MM.1S (cell line): Measurements from ENCODE around the gene PPP1R13B.

ENCODE experiments used
- DNase-seq: peaks from one replicate; pipeline ENCODE4 v3.0.0-alpha.2; 2015
- H2AFZ ChIP-seq: fragments of 300-600 bp; sonication (generic); 2 replicates; pipeline ENCODE4 v1.6.0; 2016; ENCODE audit warnings: antibody characterized with exemption, low read length
- H3F3A ChIP-seq: fragments of 300-600 bp; sonication (generic); 2 replicates; pipeline ENCODE4 v1.6.1; 2016; ENCODE audit warnings: mild to moderate bottlenecking, antibody characterized with exemption, low read length, moderate library complexity, mixed read lengths; ENCODE audit not compliant: insufficient read depth
- H3K27ac ChIP-seq: fragments of 300-600 bp; sonication (generic); 2 replicates; pipeline ENCODE4 v1.5.1; 2016; ENCODE audit warnings: mild to moderate bottlenecking, low read length
- H3K27me3 ChIP-seq: fragments of 300-600 bp; sonication (generic); replicated peaks from 2 replicates; pipeline ENCODE4 v1.6.0; 2016; ENCODE audit warnings: low read length; ENCODE audit not compliant: insufficient read depth
- H3K36me3 ChIP-seq: fragments of 300-600 bp; sonication (generic); replicated peaks from 2 replicates; pipeline ENCODE4 v1.6.1; 2016; ENCODE audit warnings: mild to moderate bottlenecking, low read length, mixed read lengths; ENCODE audit not compliant: insufficient read depth
- H3K4me1 ChIP-seq: fragments of 300-600 bp; sonication (generic); 2 replicates; pipeline ENCODE4 v1.6.1; 2016; ENCODE audit warnings: low read length, mixed read lengths
- H3K4me2 ChIP-seq: fragments of 300-600 bp; sonication (generic); 2 replicates; pipeline ENCODE4 v1.6.0; 2016; ENCODE audit warnings: low read depth, low read length
- H3K4me3 ChIP-seq: fragments of 300-600 bp; sonication (generic); 2 replicates; pipeline ENCODE4 v1.5.1; 2016; ENCODE audit warnings: low read length, mixed read lengths
- H3K79me2 ChIP-seq: fragments of 300-600 bp; sonication (generic); 2 replicates; pipeline ENCODE4 v1.6.1; 2016; ENCODE audit warnings: mixed run types, low read length, mixed read lengths
- H3K9ac ChIP-seq: fragments of 300-600 bp; sonication (generic); 2 replicates; pipeline ENCODE4 v1.6.1; 2016; ENCODE audit warnings: low read length, mixed read lengths
- H3K9me2 ChIP-seq: fragments of 300-600 bp; sonication (generic); replicated peaks from 2 replicates; pipeline ENCODE4 v1.6.1; 2016; ENCODE audit warnings: mild to moderate bottlenecking, low read length, mixed read lengths; ENCODE audit not compliant: insufficient read depth
- H3K9me3 ChIP-seq: fragments of 300-600 bp; sonication (generic); replicated peaks from 2 replicates; pipeline ENCODE4 v1.6.1; 2016; ENCODE audit warnings: mild to moderate bottlenecking, low read length, mixed read lengths; ENCODE audit not compliant: insufficient read depth
- H4K20me1 ChIP-seq: fragments of 300-600 bp; sonication (generic); 2 replicates; pipeline ENCODE4 v1.6.1; 2016; ENCODE audit warnings: mild to moderate bottlenecking, low read length, moderate library complexity, mixed read lengths; ENCODE audit not compliant: insufficient read depth
- CTCF ChIP-seq: fragments of 300-600 bp; sonication (generic); IDR thresholded peaks from 2 replicates; pipeline ENCODE4 v1.5.1; 2016; ENCODE audit warnings: antibody characterized with exemption, low read length, mixed read lengths
- EZH2 ChIP-seq: fragments of 300-600 bp; sonication (generic); optimal IDR thresholded peaks from 2 replicates; pipeline ENCODE3; 2017; ENCODE audit warnings: low read depth, mild to moderate bottlenecking, antibody characterized with exemption, low read length, mixed read lengths
- EZH2phosphoT487 ChIP-seq: fragments of 300-600 bp; sonication (generic); IDR thresholded peaks from 2 replicates; pipeline ENCODE4 v1.6.1; 2018; ENCODE audit warnings: antibody characterized with exemption, low read length

Gene PPP1R13B

DNA sequence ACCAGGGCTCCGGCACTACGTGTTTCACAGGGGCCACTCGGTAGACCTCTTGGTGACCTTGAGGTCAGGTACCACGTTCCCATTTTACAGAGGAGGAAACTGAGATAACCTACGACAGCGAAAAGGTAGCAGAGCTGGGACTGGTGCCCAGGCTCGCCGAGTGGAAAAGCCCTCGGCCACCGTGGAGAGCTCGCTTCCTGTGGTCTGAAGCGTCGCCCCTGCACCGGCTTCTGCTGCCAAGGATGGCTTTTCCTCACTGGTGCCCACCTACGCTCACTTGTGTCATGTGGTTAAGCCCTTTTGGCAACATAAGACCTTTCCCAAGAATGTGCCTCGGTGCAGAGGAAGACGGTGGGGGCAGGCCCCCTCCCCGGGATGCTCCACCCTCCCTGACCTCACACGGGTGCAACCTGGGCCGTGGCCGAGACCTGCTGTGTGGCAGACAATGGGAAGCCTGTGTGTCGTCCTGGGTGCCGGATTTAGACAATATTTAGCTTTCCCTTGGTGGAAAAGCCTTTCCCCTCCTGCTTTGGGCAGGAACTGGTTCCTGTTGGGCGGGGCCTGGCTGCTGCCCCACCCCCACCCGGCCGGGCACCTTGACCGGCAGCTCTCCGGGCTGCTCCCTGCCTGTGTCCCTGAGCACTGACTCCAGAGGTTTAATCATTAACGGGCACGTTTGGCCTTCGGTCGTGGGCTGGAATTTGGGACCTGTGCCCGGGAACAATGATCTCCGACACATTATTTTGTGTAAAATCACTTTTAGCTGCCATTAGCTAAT is 32.4 kb upstream of the PPP1R13B start:
- no peak for TF ChIP-seq CTCF
- no peak for TF ChIP-seq EZH2
- no peak for TF ChIP-seq EZH2phosphoT487
- H3K36me3 ChIP-seq, result no peaks in the 10 kb centered on the region
- no peak overlapping the region for H3K27ac ChIP-seq
- no peaks in the 10 kb centered on the region for H3F3A ChIP-seq
- H3K4me3 ChIP-seq, result no peak overlapping the region
- no peaks in the 10 kb centered on the region for H3K79me2 ChIP-seq
- no peaks in the 10 kb centered on the region for H3K4me1 ChIP-seq
- H4K20me1 ChIP-seq, result no peaks in the 10 kb centered on the region
- DNase-seq, result no peak
- H3K9me3 ChIP-seq, result no peaks in the 10 kb centered on the region
- no peaks in the 10 kb centered on the region for H3K9me2 ChIP-seq
- H2AFZ ChIP-seq, result no peak overlapping the region
- H3K9ac ChIP-seq, result no peak overlapping the region
- H3K27me3 ChIP-seq, result peaks cover 9% of the 10 kb centered on the region; the same call in 1 of the 2 replicates
- H3K4me2 ChIP-seq, result no peak overlapping the region

DNA sequence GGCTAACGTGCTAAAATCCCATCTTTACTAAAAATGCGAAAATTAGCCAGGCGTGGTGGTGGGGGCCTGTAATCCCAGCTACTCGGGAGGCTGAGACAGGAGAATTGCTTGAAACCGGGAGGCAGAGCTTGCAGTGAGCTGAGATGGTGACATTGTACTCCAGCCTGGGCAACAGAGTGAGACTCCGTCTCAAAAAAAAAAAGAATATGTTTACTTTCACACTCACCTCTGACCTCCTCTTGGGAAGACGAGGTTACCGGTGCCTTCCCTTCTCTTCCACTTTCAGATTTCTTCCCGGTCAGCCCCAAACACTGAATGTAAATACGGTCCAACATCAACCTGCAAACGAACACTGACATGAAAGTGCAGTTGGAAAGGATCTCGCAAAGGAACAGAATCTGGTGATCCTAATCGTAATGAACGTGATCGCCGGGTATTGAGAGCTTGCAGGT is 31.8 kb upstream of the PPP1R13B start:
- H3F3A ChIP-seq, result no peaks in the 10 kb centered on the region
- H2AFZ ChIP-seq, result no peak overlapping the region
- no peaks in the 10 kb centered on the region for H3K36me3 ChIP-seq
- no peak overlapping the region for H3K27ac ChIP-seq
- no peak for DNase-seq
- no peaks in the 10 kb centered on the region for H3K9me3 ChIP-seq
- H3K9ac ChIP-seq, result no peak overlapping the region
- no peak for TF ChIP-seq CTCF
- no peak for TF ChIP-seq EZH2
- TF ChIP-seq EZH2phosphoT487, result no peak
- H4K20me1 ChIP-seq, result no peaks in the 10 kb centered on the region
- no peak overlapping the region for H3K4me2 ChIP-seq
- no peaks in the 10 kb centered on the region for H3K79me2 ChIP-seq
- no peaks in the 10 kb centered on the region for H3K9me2 ChIP-seq
- no peak overlapping the region for H3K4me3 ChIP-seq
- no peaks in the 10 kb centered on the region for H3K4me1 ChIP-seq
- peaks cover 9% of the 10 kb centered on the region; the same call in 1 of the 2 replicates for H3K27me3 ChIP-seq

DNA sequence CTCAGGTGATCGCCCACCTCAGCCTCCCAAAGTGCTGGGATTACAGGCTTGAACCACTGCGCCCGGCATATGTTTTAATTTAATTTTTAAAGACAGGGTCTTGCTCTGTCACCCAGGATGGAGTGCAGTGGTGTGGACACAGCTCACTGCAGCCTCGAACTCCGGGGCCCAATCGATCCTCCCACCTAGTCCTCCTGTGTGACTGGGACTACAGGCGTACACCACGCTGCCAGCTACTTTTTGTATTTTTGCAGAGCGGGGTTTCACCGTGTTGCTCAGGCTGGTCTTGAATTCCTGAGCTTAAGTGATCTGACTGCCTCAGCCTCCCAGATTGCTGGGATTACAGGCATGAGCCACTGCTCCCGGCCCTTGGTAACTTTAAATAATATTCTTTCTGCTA is 30.8 kb upstream of the PPP1R13B start:
- Histone ChIP-seq H3K4me2 (no peak overlapping the region), H3K27me3 (peaks cover 9% of the 10 kb centered on the region; the same call in 1 of the 2 replicates), H3K79me2 (no peaks in the 10 kb centered on the region), H2AFZ (no peak overlapping the region), H3K27ac (no peak overlapping the region), H3K36me3 (no peaks in the 10 kb centered on the region), H4K20me1 (no peaks in the 10 kb centered on the region), H3K4me3 (no peak overlapping the region), H3K9me3 (no peaks in the 10 kb centered on the region), H3K4me1 (no peaks in the 10 kb centered on the region), H3F3A (no peaks in the 10 kb centered on the region), H3K9me2 (no peaks in the 10 kb centered on the region), H3K9ac (no peak overlapping the region)
- DNase-seq, result no peak
- TF ChIP-seq EZH2 (no peak), CTCF (no peak), EZH2phosphoT487 (no peak)
